GM19395 (cell line): ENCODE data around the gene CLTC.

ENCODE experiments used
- ATAC-seq: cut with Tn5 transposase; IDR thresholded peaks from one replicate; pipeline ENCODE4 v1.9.1; 2021; ENCODE audit warnings: mild to moderate bottlenecking, moderate library complexity; ENCODE audit not compliant: unreplicated experiment

CLTC gene

GRCh38 chr17:59678918-59679317 lies 59.2 kb downstream of the CLTC start:
- no peak for ATAC-seq

GRCh38 chr17:59680314-59680713 lies 60.6 kb downstream of the CLTC start:
- ATAC-seq = no peak

- no peak for ATAC-seq
Observed at GRCh38 chr17:59683283-59683682, 63.6 kb downstream of the CLTC start.

- ATAC-seq = no peak
Observed at GRCh38 chr17:59684967-59685366, 65.3 kb downstream of the CLTC start.

- no peak for ATAC-seq
Observed at GRCh38 chr17:59688008-59688407, 68.3 kb downstream of the CLTC start.

GRCh38 chr17:59688496-59688895 lies 68.8 kb downstream of the CLTC start:
- no peak for ATAC-seq

GRCh38 chr17:59693582-59693981 lies 73.9 kb downstream of the CLTC start:
- no peak for ATAC-seq

- no peak for ATAC-seq
Observed at GRCh38 chr17:59694344-59694743, 74.6 kb downstream of the CLTC start.

GRCh38 chr17:59695945-59696681 lies 76.4 kb downstream of the CLTC start:
- ATAC-seq = no peak

GRCh38 chr17:59696682-59697277 lies 77.1 kb downstream of the CLTC start:
- no peak for ATAC-seq

- ATAC-seq = no peak
Observed at GRCh38 chr17:59698143-59698542, 78.4 kb downstream of the CLTC start.

- no peak for ATAC-seq
Observed at GRCh38 chr17:59699218-59699617, 79.5 kb downstream of the CLTC start.

GRCh38 chr17:59699786-59700185 lies 80.1 kb downstream of the CLTC start:
- ATAC-seq = no peak

GRCh38 chr17:59702304-59702703 lies 82.6 kb downstream of the CLTC start:
- no peak for ATAC-seq

- ATAC-seq = peak; percentile 97
Observed at GRCh38 chr17:59707149-59707970, 87.7 kb downstream of the CLTC start, which contains the start of the genes PTRH2 and VMP1. Gene PTRH2 (minus strand): TSS chr17:59707430. CDS start chr17:59697978, 9,452 bp downstream. Gene VMP1 (plus strand): TSS chr17:59707654. CDS start chr17:59731447, 23,793 bp downstream.

- no peak for ATAC-seq
Observed at GRCh38 chr17:59707971-59708430, 88.3 kb downstream of the CLTC start.

GRCh38 chr17:59711936-59712335 lies 92.2 kb downstream of the CLTC start:
- ATAC-seq = no peak

GRCh38 chr17:59712862-59713261 lies 93.2 kb downstream of the CLTC start:
- no peak for ATAC-seq

- no peak for ATAC-seq
Observed at GRCh38 chr17:59714255-59714654, 94.6 kb downstream of the CLTC start.

GRCh38 chr17:59716427-59716826 lies 96.7 kb downstream of the CLTC start:
- ATAC-seq = no peak

- ATAC-seq = no peak
Observed at GRCh38 chr17:59719526-59719925, 99.8 kb downstream of the CLTC start.
